Head of caudate nucleus (tissue), 42 donors: ENCODE measurements around the gene SKI.

Experiments
- DNase-seq, 42 donors: peaks; one replicate each; pipeline versions ENCODE4 v3.0.0 to v3.0.0-alpha.2; 2020 to 2021; ENCODE audit warnings: mixed read lengths in 7 of 42
- intact Hi-C: fragments of 100-400 bp; cut with DNase I; formaldehyde crosslinking; loops from one replicate; pipeline ENCODE4 v1.15.0; 2022

SKI gene

GRCh38 chr1:2277741-2278488, 49.8 kb downstream of the SKI start:
- intact Hi-C loops = no loop called here
- no peak for DNase-seq

GRCh38 chr1:2278591-2279209, 50.6 kb downstream of the SKI start:
- intact Hi-C loops = no loop called here

GRCh38 chr1:2279210-2279639, 51.1 kb downstream of the SKI start:
- intact Hi-C loops = no loop called here
- peak in 5 of 42 donors; percentile 32 to 67 (median 44) for DNase-seq

More at GRCh38 chr1:2278591-2279209, 50.6 kb downstream of the SKI start:
- no peak for DNase-seq

GRCh38 chr1:2279817-2280216, 51.7 kb downstream of the SKI start:
- intact Hi-C loops = no loop called here
- no peak for DNase-seq

GRCh38 chr1:2282556-2283270, 54.6 kb downstream of the SKI start:
- DNase-seq = no peak
- intact Hi-C loops = no loop called here

GRCh38 chr1:2283371-2283990, 55.4 kb downstream of the SKI start:
- intact Hi-C loops = no loop called here
- DNase-seq = no peak

- intact Hi-C loops = no loop called here
- DNase-seq = no peak
Observed at GRCh38 chr1:2283991-2284895, 56.1 kb downstream of the SKI start.

GRCh38 chr1:2284932-2285331, 56.8 kb downstream of the SKI start:
- intact Hi-C loops = no loop called here
- DNase-seq = no peak

GRCh38 chr1:2286923-2287322, 58.8 kb downstream of the SKI start:
- intact Hi-C loops = no loop called here

GRCh38 chr1:2287649-2288048, 59.5 kb downstream of the SKI start:
- intact Hi-C loops = no loop called here
- no peak for DNase-seq

More at GRCh38 chr1:2286923-2287322, 58.8 kb downstream of the SKI start:
- no peak for DNase-seq

GRCh38 chr1:2288311-2288710, 60.2 kb downstream of the SKI start:
- intact Hi-C loops = no loop called here
- no peak for DNase-seq

GRCh38 chr1:2288816-2289536, 60.9 kb downstream of the SKI start:
- intact Hi-C loops = no loop called here
- DNase-seq = no peak

- DNase-seq = no peak
- intact Hi-C loops = no loop called here
Observed at GRCh38 chr1:2289607-2290006, 61.5 kb downstream of the SKI start.

GRCh38 chr1:2290171-2290578, 62.1 kb downstream of the SKI start:
- intact Hi-C loops = no loop called here
- no peak for DNase-seq

GRCh38 chr1:2290595-2291510, 62.7 kb downstream of the SKI start:
- peak in 41 of 42 donors; percentile 45 to 88 (median 72) for DNase-seq
- intact Hi-C loops = no loop called here

GRCh38 chr1:2291577-2291976, 63.5 kb downstream of the SKI start:
- DNase-seq = no peak
- intact Hi-C loops = no loop called here
